Mucosa of stomach (tissue), 1 donor: Measurements from ENCODE around the gene PARP8.

Source experiments
- H3K27me3 ChIP-seq: one replicate; pipeline ENCODE4 v1.7.0; 2013; ENCODE audit warnings: mild to moderate bottlenecking, low read length; ENCODE audit not compliant: control insufficient read depth, insufficient read depth
- H3K36me3 ChIP-seq: one replicate; pipeline ENCODE4 v1.7.0; 2013; ENCODE audit warnings: low read length; ENCODE audit not compliant: control insufficient read depth, insufficient read depth
- H3K4me1 ChIP-seq: one replicate; pipeline ENCODE4 v1.7.0; 2013; ENCODE audit warnings: mild to moderate bottlenecking, low read length; ENCODE audit not compliant: control insufficient read depth, insufficient read depth
- H3K4me3 ChIP-seq: one replicate; pipeline ENCODE4 v1.7.0; 2013; ENCODE audit warnings: low read length
- H3K9ac ChIP-seq: one replicate; pipeline ENCODE4 v1.7.0; 2013; ENCODE audit warnings: mild to moderate bottlenecking, low read length, moderate library complexity
- H3K9me3 ChIP-seq: one replicate; pipeline ENCODE4 v1.7.0; 2013; ENCODE audit warnings: mild to moderate bottlenecking, low read length, moderate library complexity; ENCODE audit not compliant: control insufficient read depth
- donor health status: Pancreatic carcinoma.

The PARP8 gene

DNA sequence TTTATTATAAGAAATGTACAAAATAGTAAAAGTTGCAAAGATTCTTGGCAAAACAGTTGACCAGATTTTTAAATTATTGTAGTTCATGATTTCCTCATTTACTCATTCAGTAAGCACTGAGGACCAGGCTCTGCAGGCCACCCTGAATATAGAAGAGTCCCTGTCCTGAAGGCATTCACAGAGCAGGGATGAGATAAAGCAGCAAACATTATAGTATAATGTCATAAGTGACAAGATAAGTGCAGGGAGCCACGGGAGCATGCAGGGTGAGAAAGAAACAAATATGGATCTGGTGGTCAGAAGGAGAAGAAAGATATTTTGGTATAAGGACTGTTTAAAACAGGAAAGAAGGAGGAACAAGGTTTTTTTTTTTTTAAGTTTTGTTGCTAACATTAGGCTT is 46.0 kb downstream of the PARP8 start:
- Histone ChIP-seq H3K4me3 (no peak overlapping the region), H3K9ac (no peak overlapping the region), H3K9me3 (no peaks in the 10 kb centered on the region), H3K27me3 (no peaks in the 10 kb centered on the region), H3K4me1 (peaks cover 15% of the 10 kb centered on the region), H3K36me3 (no peaks in the 10 kb centered on the region)

DNA sequence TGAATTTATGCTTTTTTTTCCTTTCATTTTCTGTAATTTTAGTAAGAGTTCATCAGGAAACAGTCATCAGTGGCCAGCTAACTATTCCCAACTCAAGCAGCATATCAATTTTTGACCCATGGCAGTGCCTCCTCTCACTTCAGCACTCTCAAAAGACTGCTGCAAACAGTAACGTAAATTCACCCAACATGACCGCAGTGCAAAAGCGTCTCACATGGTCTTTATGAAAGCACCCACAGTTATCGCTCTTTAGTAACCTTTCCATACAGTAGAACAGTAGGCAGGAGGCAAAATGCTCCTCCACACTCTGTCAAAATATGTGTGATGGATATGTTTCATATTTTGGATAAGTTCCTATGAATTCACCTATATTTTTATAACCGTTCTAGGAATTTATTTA is 48.6 kb downstream of the PARP8 start:
- H3K27me3 ChIP-seq = no peaks in the 10 kb centered on the region
- H3K4me1 ChIP-seq = peaks cover 15% of the 10 kb centered on the region
- no peak overlapping the region for H3K4me3 ChIP-seq
- no peaks in the 10 kb centered on the region for H3K9me3 ChIP-seq
- no peak overlapping the region for H3K9ac ChIP-seq
- H3K36me3 ChIP-seq = no peaks in the 10 kb centered on the region

GRCh38 chr5:50716134-50716533 is 49.7 kb downstream of the PARP8 start:
- no peak overlapping the region for H3K9ac ChIP-seq
- no peaks in the 10 kb centered on the region for H3K9me3 ChIP-seq
- H3K27me3 ChIP-seq = no peaks in the 10 kb centered on the region
- H3K4me1 ChIP-seq = peaks cover 12% of the 10 kb centered on the region
- no peaks in the 10 kb centered on the region for H3K36me3 ChIP-seq
- no peak overlapping the region for H3K4me3 ChIP-seq

- Histone ChIP-seq H3K9ac (no peak overlapping the region), H3K4me3 (no peak overlapping the region), H3K9me3 (no peaks in the 10 kb centered on the region), H3K36me3 (no peaks in the 10 kb centered on the region), H3K4me1 (peaks cover 6% of the 10 kb centered on the region), H3K27me3 (no peaks in the 10 kb centered on the region)
These were observed 51.2 kb downstream of the PARP8 start for GRCh38 chr5:50717651-50718050.

GRCh38 chr5:50720061-50720710 is 53.7 kb downstream of the PARP8 start:
- Histone ChIP-seq H3K27me3 (no peaks in the 10 kb centered on the region), H3K9ac (no peak overlapping the region), H3K4me3 (no peak overlapping the region), H3K36me3 (no peaks in the 10 kb centered on the region), H3K4me1 (peaks cover 6% of the 10 kb centered on the region), H3K9me3 (no peaks in the 10 kb centered on the region)

DNA sequence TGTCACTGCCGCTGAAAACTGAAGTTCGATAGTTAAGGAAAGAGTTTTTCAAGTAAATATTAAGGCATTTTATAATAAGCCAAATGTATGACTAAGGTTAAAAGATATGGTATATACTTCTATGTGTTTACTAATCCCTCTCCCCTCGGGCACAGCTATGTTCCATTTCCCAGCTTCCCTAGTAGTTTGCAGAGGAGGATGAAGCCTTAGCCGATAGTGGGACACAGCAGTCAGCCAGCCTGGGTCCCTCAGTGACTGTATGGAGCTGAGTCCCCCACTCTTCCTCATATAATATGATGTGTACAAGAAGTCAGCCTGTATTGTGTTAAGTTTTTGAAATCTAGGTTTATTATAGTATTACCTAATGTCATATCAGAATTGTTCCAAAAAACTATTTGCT is 55.8 kb downstream of the PARP8 start:
- Histone ChIP-seq H3K9me3 (no peaks in the 10 kb centered on the region), H3K9ac (no peak overlapping the region), H3K36me3 (no peaks in the 10 kb centered on the region), H3K4me3 (no peak overlapping the region), H3K27me3 (no peaks in the 10 kb centered on the region), H3K4me1 (peaks cover 9% of the 10 kb centered on the region)

- no peaks in the 10 kb centered on the region for H3K27me3 ChIP-seq
- peaks cover 10% of the 10 kb centered on the region for H3K4me1 ChIP-seq
- H3K4me3 ChIP-seq = no peak overlapping the region
- no peaks in the 10 kb centered on the region for H3K9me3 ChIP-seq
- H3K9ac ChIP-seq = no peak overlapping the region
- H3K36me3 ChIP-seq = no peaks in the 10 kb centered on the region
These were observed 57.8 kb downstream of the PARP8 start for GRCh38 chr5:50724262-50724661.

DNA sequence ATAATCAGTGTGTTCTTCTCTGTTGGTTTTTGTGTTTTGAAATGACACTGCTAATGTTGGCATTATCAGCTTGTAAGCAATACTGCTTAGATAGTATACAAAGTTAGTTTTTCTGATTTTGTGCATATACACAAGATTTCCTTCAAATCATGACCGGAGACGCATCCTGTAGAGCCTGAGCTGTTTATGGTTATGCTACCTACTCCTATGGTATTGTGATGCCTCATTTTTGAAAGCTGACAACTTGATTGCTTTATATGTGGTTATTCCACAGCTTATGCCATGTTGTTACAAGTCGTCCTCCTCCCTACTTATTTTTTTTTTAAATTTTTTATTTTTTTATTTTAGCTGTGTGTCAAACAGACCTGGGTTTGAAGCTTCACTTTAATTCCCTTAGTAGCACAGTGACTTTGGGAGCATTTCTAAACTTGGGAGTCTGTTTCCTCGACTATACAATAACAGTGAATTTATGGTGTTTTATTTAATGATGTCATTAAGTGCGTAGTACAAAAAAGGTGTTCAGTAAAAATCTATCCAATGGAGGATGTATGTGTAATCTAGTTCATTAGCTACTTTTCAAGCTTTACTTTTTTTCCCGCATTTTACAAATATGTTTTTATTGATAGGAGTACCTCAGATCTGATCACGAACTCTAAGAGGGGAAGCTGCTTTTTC is 59.5 kb downstream of the PARP8 start:
- Histone ChIP-seq H3K9me3 (no peaks in the 10 kb centered on the region), H3K4me1 (peaks cover 10% of the 10 kb centered on the region), H3K36me3 (no peaks in the 10 kb centered on the region), H3K4me3 (no peak overlapping the region), H3K9ac (no peak overlapping the region), H3K27me3 (no peaks in the 10 kb centered on the region)

- Histone ChIP-seq H3K4me3 (no peak overlapping the region), H3K36me3 (no peaks in the 10 kb centered on the region), H3K9me3 (no peaks in the 10 kb centered on the region), H3K4me1 (peaks cover 10% of the 10 kb centered on the region), H3K9ac (no peak overlapping the region), H3K27me3 (no peaks in the 10 kb centered on the region)
These were observed 60.2 kb downstream of the PARP8 start for GRCh38 chr5:50726475-50727148.

DNA sequence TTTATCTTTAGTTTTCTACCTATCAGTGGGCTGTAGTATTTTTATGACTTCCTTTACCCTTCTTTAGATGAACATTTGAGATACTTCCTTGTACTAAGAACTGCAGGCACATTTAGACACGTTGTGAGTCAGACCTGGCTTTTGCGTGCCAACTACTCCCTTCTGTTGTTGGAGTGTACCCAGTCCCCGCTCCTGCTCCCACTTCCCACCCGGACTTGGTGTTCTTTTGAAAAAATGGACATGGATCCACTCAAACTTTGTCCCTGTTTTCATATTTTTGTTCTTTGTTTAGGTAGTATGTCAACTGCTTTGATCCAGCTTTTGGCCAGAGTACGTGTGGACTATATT is 60.7 kb downstream of the PARP8 start:
- H3K27me3 ChIP-seq = no peaks in the 10 kb centered on the region
- H3K9me3 ChIP-seq = no peaks in the 10 kb centered on the region
- H3K4me1 ChIP-seq = peaks cover 10% of the 10 kb centered on the region
- H3K9ac ChIP-seq = no peak overlapping the region
- no peaks in the 10 kb centered on the region for H3K36me3 ChIP-seq
- no peak overlapping the region for H3K4me3 ChIP-seq

- Histone ChIP-seq H3K4me1 (peaks cover 10% of the 10 kb centered on the region), H3K4me3 (no peak overlapping the region), H3K27me3 (no peaks in the 10 kb centered on the region), H3K36me3 (no peaks in the 10 kb centered on the region), H3K9me3 (no peaks in the 10 kb centered on the region), H3K9ac (no peak overlapping the region)
These were observed 61.4 kb downstream of the PARP8 start for GRCh38 chr5:50727845-50728244.

GRCh38 chr5:50730336-50730735 is 63.9 kb downstream of the PARP8 start:
- Histone ChIP-seq H3K4me3 (no peak overlapping the region), H3K9ac (no peak overlapping the region), H3K36me3 (no peaks in the 10 kb centered on the region), H3K27me3 (no peaks in the 10 kb centered on the region), H3K4me1 (peaks cover 10% of the 10 kb centered on the region), H3K9me3 (no peaks in the 10 kb centered on the region)
